ENCODE data around the gene LYSMD4. TPM values are rescaled to one million over a fixed set of nuclear protein-coding genes. Genes with fewer than 3 reads are reported as not detected.
A peak's percentile ranks its signal among the peaks of the same experiment; 100 is the strongest.

The LYSMD4 gene
- total RNA-seq, 2 donors from 2014 or later, result 12.5 to 12.9 TPM

GRCh38 chr15:99702895-99703602 is 30.2 kb downstream of the LYSMD4 start:
- Histone ChIP-seq H3K36me3 (no peaks in the 10 kb centered on the region), H3K27ac (peak overlapping the region; percentile 86 to 95), H3K4me1 (peaks cover 0 to 35% of the 10 kb centered on the region in 2 donors), H3K9me3 (no peaks in the 10 kb centered on the region), H3K4me3 (no peak overlapping the region), H3K27me3 (no peaks in the 10 kb centered on the region)
- TF ChIP-seq CTCF (IDR thresholded peaks at IDR 0.05), result no peak
- no peak for DNase-seq (ENCODE audit: low spot score)

- Histone ChIP-seq H3K4me3 (no peak overlapping the region), H3K27me3 (no peaks in the 10 kb centered on the region), H3K9me3 (no peaks in the 10 kb centered on the region), H3K36me3 (peaks cover 41% of the 10 kb centered on the region), H3K27ac (peak overlapping the region; percentile 14 to 73), H3K4me1 (peaks cover 0 to 17% of the 10 kb centered on the region in 2 donors)
- TF ChIP-seq CTCF (IDR thresholded peaks at IDR 0.05), result no peak
- no peak for DNase-seq (ENCODE audit: low spot score)
These were observed 37.1 kb downstream of the LYSMD4 start for GRCh38 chr15:99696096-99696495.

- Histone ChIP-seq H3K9me3 (no peaks in the 10 kb centered on the region), H3K4me3 (no peak overlapping the region), H3K36me3 (peaks cover 67% of the 10 kb centered on the region), H3K4me1 (peaks cover 0 to 17% of the 10 kb centered on the region in 2 donors), H3K27me3 (no peaks in the 10 kb centered on the region), H3K27ac (no peak overlapping the region)
- no peak for TF ChIP-seq CTCF (IDR thresholded peaks at IDR 0.05)
- no peak for DNase-seq (ENCODE audit: low spot score)
These were observed 40.4 kb downstream of the LYSMD4 start for GRCh38 chr15:99692825-99693224.

GRCh38 chr15:99686290-99686689 is 46.9 kb downstream of the LYSMD4 start:
- peaks cover 30% of the 10 kb centered on the region for H3K36me3 ChIP-seq
- H3K27me3 ChIP-seq, result no peaks in the 10 kb centered on the region
- DNase-seq (ENCODE audit: low spot score), result no peak
- peaks cover 0 to 27% of the 10 kb centered on the region in 2 donors for H3K4me1 ChIP-seq
- H3K9me3 ChIP-seq, result peaks cover 0 to 13% of the 10 kb centered on the region in 2 donors
- no peak overlapping the region for H3K27ac ChIP-seq
- H3K4me3 ChIP-seq, result no peak overlapping the region
- TF ChIP-seq CTCF (IDR thresholded peaks at IDR 0.05), result no peak

GRCh38 chr15:99683000-99683670 is 50.1 kb downstream of the LYSMD4 start:
- Histone ChIP-seq H3K27ac (peak overlapping the region; percentile 47 to 70), H3K36me3 (peaks cover 23% of the 10 kb centered on the region), H3K9me3 (peaks cover 0 to 13% of the 10 kb centered on the region in 2 donors), H3K4me3 (no peak overlapping the region), H3K4me1 (peaks cover 0 to 25% of the 10 kb centered on the region in 2 donors), H3K27me3 (no peaks in the 10 kb centered on the region)
- DNase-seq (ENCODE audit: low spot score), result no peak
- TF ChIP-seq CTCF (IDR thresholded peaks at IDR 0.05), result no peak
